AG04449 (cell line): Measurements from ENCODE around the gene HSPBP1.

Experiments used
- CTCF ChIA-PET: fragments of 350-600 bp; formaldehyde crosslinking; extraction: SDS; loops from one replicate; lab custom pipeline; 2021; ENCODE audit warnings: antibody characterized with exemption; lab: Yijun Ruan, JAX
- POLR2A ChIA-PET: fragments of 400-600, 350-600 bp; formaldehyde crosslinking; extraction: SDS; loops from one replicate; lab custom pipeline; 2020; ENCODE audit warnings: antibody characterized with exemption, inconsistent platforms; lab: Yijun Ruan, JAX
- DNase-seq: peaks from one replicate; pipeline ENCODE4 v3.0.0-alpha.2; 2010; ENCODE audit warnings: low read depth, low spot score
- H3K4me3 ChIP-seq: 2 replicates; pipeline ENCODE4 v1.5.1; 2011; ENCODE audit warnings: low read depth, mild to moderate bottlenecking, control low read depth, low read length
- CTCF ChIP-seq: IDR thresholded peaks from one replicate; pipeline ENCODE4 v1.5.1; 2011; ENCODE audit warnings: mild to moderate bottlenecking, moderate library complexity, low read length, control low read depth, inconsistent platforms; ENCODE audit not compliant: insufficient read depth; ENCODE audit errors: missing control alignments

The HSPBP1 gene

GRCh38 chr19:55258828-55259539 lies 20.9 kb downstream of the HSPBP1 start, which contains the start of gene PPP6R1:
Gene PPP6R1 (minus strand): TSS chr19:55259017. CDS start chr19:55247103, 11,914 bp downstream.
- ChIA-PET POLR2A (interaction anchor here (0.7 to 2.3 kb wide), 16 partner anchors 10 to 218 kb away, joined by 3 to 22 read pairs (median 4); partner anchors contain the start of genes HSPBP1, KMT5C, TMEM238 and UBE2S), CTCF (interaction anchor here (0.6 to 1.9 kb wide), 10 partner anchors 9 to 208 kb away, joined by 3 to 7 read pairs (median 4); no protein-coding TSS in a partner anchor)
- H3K4me3 ChIP-seq: peak within 1 kb of the TSS; percentile 92
- no peak for TF ChIP-seq CTCF
- DNase-seq: peak; percentile 97

GRCh38 chr19:55258476-55258827 lies 21.5 kb downstream of the HSPBP1 start:
- CTCF ChIA-PET: interaction anchor here (1.0 kb wide), 1 partner anchor 36 kb away, joined by 3 read pairs; no protein-coding TSS in a partner anchor

DNA sequence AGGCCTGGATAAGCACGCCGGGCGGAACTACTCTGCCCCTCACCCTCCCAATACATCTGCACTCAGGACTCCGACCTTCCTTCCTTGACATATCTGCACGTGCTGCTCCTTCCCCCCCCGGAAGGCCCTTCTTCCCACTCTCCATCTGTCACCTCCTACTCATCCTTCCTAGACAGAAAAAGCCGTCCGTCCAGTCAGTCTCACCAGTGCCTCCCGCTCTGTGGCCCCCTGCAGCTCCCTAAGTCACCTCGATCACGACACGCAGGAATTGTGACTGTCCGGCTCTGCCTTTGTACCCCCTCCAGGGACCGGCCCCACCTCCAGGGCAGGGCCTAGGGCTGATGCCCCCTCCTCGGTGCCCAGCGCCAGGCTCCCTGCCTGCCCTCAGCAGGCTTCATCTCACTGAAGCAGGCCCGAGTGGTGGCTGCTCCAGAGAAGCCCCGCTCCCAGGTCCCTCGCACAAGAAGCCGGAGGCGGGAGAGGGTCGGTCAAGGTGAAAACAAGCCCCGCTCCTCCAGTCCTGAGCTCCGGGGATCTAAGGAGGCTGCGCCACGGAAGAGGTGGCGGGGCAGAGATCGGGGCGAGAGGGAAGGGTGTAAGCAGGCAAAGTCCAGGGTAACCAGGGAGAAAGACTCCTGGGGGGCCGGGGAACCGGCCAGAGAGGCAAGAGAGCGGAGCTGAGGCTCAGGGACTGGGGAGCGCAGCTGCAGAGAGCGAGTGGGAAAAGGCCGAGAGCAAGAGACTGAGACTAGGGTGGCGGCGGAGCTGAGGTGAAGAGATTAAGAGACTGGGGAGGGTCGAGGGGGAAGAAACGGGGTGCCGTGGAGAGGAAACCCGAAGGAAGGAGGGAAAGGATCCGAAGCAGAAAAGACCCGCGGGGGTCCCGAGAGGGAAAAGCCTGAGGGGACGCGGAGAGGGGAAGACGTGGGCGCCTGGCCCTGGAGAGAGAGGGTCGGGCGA lies 22.2 kb downstream of the HSPBP1 start:
- H3K4me3 ChIP-seq: peak overlapping the region; percentile 92
- ChIA-PET CTCF (interaction anchor here (1.8 kb wide), 1 partner anchor 14 kb away, joined by 4 read pairs; no protein-coding TSS in a partner anchor), POLR2A (interaction anchor here (0.9 to 1.4 kb wide), 3 partner anchors 11 to 149 kb away, joined by 3 to 6 read pairs (median 4); partner anchors contain the start of gene UBE2S)
- TF ChIP-seq CTCF: no peak
- DNase-seq: no peak

More at GRCh38 chr19:55258476-55258827, 21.5 kb downstream of the HSPBP1 start:
- POLR2A ChIA-PET: interaction anchor here (0.9 to 2.3 kb wide), 7 partner anchors 22 to 160 kb away, joined by 3 to 22 read pairs (median 7); partner anchors contain the start of genes HSPBP1, KMT5C and UBE2S
- TF ChIP-seq CTCF: no peak
- no peak for DNase-seq
- peak overlapping the region; percentile 92 for H3K4me3 ChIP-seq

- peak overlapping the region; percentile 92 for H3K4me3 ChIP-seq
- no peak for DNase-seq
- CTCF ChIA-PET: interaction anchor here (0.7 to 2.1 kb wide), 5 partner anchors 13 to 168 kb away, joined by 3 to 8 read pairs (median 4); no protein-coding TSS in a partner anchor
- TF ChIP-seq CTCF: no peak
- POLR2A ChIA-PET: interaction anchor here (1.0 to 1.4 kb wide), 2 partner anchors 9 to 150 kb away, joined by 3 to 6 read pairs; partner anchors contain the start of gene UBE2S
Observed at GRCh38 chr19:55256562-55257460, 23.1 kb downstream of the HSPBP1 start.
